Measurements from ENCODE around the gene NMS.
"Not testable (repeated sequence)": the region's sequence is repeated elsewhere in the genome, so short reads cannot be mapped to it uniquely, and the experiment has no call there.

Gene NMS

DNA sequence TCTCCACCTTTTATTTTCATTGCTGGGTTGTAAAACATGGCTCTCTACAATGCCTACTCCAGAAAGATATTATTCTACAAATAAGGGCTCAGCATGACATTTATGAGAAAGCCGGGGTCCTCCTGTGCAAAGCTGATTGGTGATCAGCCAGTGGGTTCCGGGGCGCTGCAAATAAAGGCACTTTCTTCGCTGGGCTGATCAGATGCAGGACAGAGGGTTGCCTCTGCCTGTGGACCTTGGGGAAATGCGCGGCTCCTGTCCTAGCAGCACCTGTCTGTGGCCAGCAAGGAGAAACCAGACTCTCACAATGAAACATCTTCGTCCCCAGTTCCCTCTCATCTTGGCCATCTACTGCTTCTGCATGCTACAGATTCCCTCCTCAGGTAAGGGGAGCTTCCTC, at the start of gene NMS:
NMS (plus strand) TSS at position 301 of the 400 bp plus-strand sequence; CDS start at position 308, 7 bp downstream.
- no peak within 1 kb of the TSS for H3K27ac ChIP-seq
- DNase-seq (ENCODE audit: low read depth, low spot score), result no peak

DNA sequence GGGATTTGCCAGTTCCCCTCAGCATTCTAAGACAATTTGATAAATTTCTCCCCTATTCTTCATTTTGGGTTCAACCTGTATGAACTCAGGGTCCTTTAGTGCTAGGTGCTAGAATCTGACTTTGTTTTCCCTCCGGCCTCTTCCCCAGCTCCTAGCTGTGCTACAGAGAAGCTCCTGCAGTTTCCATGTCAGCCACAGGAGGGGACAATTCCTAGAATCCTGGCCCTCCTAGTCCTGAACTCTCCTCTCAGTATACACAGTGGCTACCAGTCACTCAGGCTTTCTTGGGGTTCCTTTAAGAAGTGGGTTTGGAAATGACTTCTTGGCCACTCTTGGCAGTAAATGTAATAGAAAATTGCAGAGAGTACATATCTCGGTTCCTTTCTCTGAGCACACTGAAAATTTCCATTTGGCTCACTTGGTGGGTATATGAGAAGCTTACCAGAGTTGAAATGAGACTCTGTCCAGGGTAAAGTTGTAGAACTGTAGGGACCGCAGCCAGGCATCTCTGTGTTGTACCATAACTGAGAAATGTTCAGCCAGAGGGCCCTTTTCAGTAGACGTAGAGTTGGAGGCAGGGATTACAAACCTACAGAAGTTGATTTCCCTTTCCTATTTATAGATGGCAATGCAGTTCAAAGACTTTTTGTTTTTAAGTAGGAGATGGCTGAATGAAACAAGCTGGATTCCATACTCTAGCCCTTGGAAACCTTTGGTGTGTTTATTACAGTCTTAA, 47.8 kb upstream of the NMS start:
- H3K27ac ChIP-seq, result no peak overlapping the region
- no peak for DNase-seq (ENCODE audit: low read depth, low spot score)

DNA sequence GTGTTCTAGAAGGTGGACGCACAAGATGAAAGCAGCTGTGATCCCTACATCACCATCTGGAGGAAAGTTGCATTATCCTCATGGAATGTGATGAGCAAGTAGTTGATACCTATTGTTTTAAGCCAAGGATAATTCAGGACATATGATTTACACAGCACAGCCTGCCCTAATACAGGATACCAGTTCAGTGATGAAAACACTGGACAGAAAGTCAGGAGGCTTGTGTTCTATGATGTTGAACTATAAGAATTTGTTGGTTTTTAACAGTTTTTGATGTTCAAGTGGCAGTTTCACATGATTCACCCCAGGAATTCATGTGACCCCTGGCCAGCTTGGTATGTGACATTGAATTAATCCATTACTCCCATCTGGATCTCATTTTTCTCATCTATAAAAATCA, 46.7 kb upstream of the NMS start:
- no peak for DNase-seq (ENCODE audit: low read depth, low spot score)
- no peak overlapping the region for H3K27ac ChIP-seq

GRCh38 chr2:100424277-100424875, 45.9 kb upstream of the NMS start:
- no peak for DNase-seq (ENCODE audit: low read depth, low spot score)
- no peak overlapping the region for H3K27ac ChIP-seq

DNA sequence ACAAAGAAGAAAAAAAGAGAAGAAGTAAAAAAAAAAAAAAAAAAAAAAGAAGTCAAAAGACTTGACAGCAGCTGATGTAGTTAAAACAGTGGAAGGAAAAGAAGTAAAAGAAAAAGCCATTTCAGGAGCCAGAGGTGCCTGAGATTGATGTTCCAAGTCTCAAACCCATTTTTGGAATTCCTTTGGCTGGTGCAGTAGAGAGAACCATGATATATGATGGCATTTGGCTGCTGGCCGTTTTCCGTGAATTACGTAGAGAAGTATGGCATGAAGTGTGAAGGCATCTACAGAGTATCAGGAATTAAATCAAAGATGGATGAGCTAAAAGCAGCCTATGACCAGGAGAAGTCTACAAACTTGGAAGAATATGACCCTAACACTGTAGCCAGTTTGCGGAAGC, 45.2 kb upstream of the NMS start:
- H3K27ac ChIP-seq, result no peak overlapping the region
- no peak for DNase-seq (ENCODE audit: low read depth, low spot score)

- H3K27ac ChIP-seq, result no peak overlapping the region
- no peak for DNase-seq (ENCODE audit: low read depth, low spot score)
Measured at GRCh38 chr2:100425573-100426383, 44.5 kb upstream of the NMS start.

DNA sequence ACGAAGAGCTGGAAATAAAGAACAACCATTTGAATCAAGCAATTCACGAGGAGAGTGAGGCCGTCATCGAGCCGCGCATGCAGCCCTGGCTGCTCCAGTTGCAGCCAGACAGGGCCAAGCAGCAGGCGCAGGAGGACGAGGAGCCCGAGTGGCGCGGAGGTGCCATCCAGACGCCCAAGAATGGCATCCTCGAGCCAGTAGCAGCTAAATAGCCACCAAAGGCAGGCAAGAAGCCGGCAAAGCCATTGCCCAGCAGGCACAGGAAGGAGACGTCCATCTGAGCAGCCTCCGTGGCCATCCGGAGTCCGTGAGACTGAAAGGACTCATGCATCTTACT, 43.9 kb upstream of the NMS start:
- H3K27ac ChIP-seq, result no peak overlapping the region
- DNase-seq (ENCODE audit: low read depth, low spot score), result no peak

GRCh38 chr2:100427111-100427510, 43.2 kb upstream of the NMS start:
- no peak for DNase-seq (ENCODE audit: low read depth, low spot score)
- H3K27ac ChIP-seq, result no peak overlapping the region

DNA sequence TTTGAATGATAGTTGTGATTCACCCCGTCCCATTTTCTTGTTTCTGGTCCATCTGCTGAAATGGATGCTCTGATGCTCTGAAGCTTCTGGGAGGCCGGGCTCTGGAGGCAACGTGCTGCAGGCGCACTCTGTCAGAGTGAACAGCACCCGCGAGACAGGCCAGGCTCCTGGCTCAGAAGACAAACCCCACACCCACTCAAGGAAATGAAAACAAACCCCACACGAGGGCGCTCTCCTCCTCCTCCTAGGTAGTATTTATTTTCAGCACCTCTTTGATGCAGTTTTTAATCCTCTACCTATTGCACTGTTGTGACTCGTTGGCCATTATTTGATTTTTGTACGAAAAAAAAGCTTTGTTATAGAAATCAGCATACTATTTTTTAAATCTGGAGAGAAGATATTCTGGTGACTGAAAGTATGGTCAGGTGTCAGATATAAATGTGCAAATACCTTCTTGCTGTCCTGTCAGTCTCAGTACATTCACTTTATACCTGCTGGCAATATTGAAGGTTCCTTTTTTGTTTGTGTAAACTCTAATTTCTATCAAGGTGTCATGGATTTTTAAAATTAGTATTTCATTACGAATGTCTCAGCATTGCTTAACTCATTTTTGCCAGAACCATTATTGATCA, 42.5 kb upstream of the NMS start:
- no peak for DNase-seq (ENCODE audit: low read depth, low spot score)
- no peak overlapping the region for H3K27ac ChIP-seq

- no peak for DNase-seq (ENCODE audit: low read depth, low spot score)
- H3K27ac ChIP-seq, result no peak overlapping the region
Measured at GRCh38 chr2:100429726-100430125, 40.6 kb upstream of the NMS start.

DNA sequence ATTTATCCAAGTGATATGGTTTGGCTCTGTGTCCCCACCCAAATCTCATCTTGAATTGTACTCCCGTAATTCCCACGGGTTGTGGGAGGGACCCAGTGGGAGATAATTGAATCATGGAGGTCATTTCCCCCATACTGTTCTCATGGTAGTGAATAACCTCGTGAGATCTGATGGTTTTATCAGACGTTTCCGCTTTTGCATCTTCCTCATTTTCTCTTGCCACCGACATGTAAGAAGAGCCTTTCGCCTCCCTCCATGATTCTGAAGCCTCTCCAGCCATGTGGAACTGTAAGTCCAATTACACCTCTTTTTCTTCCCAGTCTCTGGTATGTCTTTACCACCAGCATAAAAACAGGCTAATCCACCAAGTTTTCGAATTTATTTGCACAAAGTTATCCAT, 32.5 kb upstream of the NMS start:
- DNase-seq (ENCODE audit: low read depth, low spot score), result no peak
- H3K27ac ChIP-seq, result no peak overlapping the region

DNA sequence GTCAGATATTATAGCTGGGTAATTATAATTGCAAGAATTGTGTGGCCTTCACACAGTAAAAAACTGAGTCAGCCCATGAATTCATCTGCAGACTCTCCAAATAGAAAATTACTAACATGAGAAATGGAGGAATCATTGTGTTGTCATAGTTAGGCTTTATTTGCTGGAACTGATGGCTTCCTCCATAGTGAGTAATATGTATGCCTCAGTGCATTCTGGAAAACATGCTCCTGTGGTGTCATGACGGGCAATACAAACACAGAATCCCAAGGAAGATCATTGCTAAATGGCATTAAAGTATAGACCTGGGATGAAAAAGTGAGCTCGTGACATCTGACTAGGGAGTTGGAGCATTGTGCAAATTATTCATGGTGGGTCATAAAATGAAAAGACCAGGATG, 23.6 kb upstream of the NMS start:
- H3K27ac ChIP-seq, result no peak overlapping the region
- no peak for DNase-seq (ENCODE audit: low read depth, low spot score)

DNA sequence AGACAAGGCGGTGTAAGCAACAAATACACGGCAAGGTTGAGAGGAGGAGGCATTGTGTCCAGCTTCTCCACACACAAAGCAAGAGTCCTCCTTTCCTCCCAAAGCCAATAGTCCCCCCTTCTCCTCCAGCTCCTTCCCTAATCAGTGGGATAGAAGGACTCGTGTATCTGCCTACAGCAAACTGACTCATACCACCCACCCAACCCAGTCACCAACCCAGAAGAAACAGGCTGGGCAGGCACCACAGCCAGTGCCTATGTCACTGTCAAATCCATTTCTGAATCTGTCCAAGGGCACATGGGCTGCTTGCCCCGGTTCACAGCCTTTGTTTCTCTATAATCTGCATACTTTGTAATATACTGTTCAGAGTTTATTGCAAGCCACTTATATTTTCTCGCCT, 19.2 kb upstream of the NMS start:
- no peak for DNase-seq (ENCODE audit: low read depth, low spot score)
- no peak overlapping the region for H3K27ac ChIP-seq

DNA sequence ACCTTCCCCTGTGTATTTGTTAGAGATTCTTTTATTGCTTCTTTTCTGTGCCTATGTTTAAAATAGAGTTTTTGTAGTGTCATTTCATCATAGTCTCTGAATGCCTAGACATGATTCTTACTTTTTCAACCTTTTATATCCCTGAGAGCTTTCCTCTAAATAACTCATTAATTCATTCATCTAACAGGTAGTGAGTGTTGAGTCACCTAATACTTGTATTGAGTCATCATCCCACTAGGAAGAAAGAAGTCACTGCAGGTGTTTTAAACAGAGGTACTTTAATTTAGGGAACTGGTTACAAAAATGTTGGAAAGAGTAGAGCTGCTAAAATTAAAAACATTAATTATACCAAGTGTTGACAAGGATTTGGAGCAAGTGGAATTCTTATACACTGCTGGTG, 18.5 kb upstream of the NMS start:
- DNase-seq (ENCODE audit: low read depth, low spot score), result no peak

GRCh38 chr2:100453853-100454252, 16.4 kb upstream of the NMS start:
- DNase-seq (ENCODE audit: low read depth, low spot score), result no peak
- no peak overlapping the region for H3K27ac ChIP-seq

More for the DNA sequence above, 18.5 kb upstream of the NMS start:
- no peak overlapping the region for H3K27ac ChIP-seq

DNA sequence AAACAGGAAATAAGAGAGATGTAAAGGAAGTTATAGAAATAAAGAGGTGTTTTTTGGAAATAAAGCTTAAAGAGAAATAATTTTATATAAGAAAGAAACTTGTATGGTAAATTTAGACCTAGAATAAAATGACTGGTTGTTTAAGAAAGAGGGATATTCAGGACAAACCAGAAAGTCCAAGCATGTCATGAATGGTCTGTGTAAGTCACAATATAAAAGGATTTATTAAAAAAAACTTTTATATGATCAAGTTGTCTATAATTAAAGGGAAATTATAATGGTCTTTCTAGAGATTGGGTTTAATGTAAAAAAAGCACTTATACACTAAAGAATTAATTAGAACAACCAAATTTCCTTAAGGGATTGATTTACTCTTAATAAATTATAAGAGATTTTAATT, 13.9 kb upstream of the NMS start:
- not testable (repeated sequence) for DNase-seq (ENCODE audit: low read depth, low spot score)

GRCh38 chr2:100460904-100461530, 9.3 kb upstream of the NMS start:
- no peak overlapping the region for H3K27ac ChIP-seq
- no peak for DNase-seq (ENCODE audit: low read depth, low spot score)

More for the DNA sequence above, 13.9 kb upstream of the NMS start:
- not testable (repeated sequence) for H3K27ac ChIP-seq

GRCh38 chr2:100470898-100471514, 724 bp downstream of the NMS start:
- H3K27ac ChIP-seq, result no peak overlapping the region
- no peak for DNase-seq (ENCODE audit: low read depth, low spot score)

GRCh38 chr2:100476606-100477005, 6.3 kb downstream of the NMS start:
- H3K27ac ChIP-seq, result no peak overlapping the region
- DNase-seq (ENCODE audit: low read depth, low spot score), result no peak

DNA sequence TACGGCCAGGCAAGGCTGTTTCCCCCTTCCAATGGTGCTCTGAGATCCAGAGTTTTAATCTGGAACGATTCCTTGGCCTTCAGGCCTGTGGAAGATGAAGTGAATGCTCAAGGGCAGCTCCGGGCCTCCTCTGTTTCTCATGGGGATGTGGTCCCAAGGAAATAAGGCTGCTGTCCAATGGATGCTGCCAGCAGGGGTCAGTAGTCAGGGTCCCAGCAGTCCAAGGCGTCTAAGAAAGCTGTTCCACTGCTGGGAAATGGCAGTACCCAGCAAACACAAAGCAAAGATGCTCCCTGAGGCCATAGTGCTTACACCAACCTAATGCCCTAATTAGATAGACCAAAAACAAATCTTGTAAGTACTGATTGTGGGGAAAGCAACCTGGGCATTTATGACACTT, 12.5 kb downstream of the NMS start:
- H3K27ac ChIP-seq, result no peak overlapping the region
- DNase-seq (ENCODE audit: low read depth, low spot score), result no peak

Data from epithelial cell of prostate (primary cell).